ENCODE measurements around the gene CCDC85B. TPM values are rescaled to one million over a fixed set of nuclear protein-coding genes. Genes with fewer than 3 reads are reported as not detected.

The CCDC85B gene
- total RNA-seq, 1 donor from 2014 or later = 46.9 TPM

DNA sequence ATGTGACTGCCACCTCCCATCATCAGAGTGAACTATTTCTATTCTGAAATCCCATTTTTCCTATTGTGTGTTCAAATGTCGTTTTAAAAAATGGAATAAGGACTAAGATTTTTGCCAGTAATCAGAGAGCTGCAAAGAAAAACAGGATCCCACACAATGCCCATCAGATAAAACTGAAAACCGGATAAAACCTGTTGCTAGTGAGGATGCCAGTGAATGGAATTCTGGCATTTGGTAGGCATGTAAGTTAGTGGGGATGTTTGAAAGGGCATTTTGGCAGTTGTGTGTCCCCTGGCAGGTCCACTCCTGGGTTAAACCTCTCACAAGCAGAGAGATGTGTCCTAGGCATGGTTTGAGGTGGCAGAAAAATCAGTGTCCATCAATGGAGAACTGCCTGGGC lies 34.9 kb downstream of the CCDC85B start:
- intact Hi-C loops (cut with micrococcal nuclease) = no loop called here

DNA sequence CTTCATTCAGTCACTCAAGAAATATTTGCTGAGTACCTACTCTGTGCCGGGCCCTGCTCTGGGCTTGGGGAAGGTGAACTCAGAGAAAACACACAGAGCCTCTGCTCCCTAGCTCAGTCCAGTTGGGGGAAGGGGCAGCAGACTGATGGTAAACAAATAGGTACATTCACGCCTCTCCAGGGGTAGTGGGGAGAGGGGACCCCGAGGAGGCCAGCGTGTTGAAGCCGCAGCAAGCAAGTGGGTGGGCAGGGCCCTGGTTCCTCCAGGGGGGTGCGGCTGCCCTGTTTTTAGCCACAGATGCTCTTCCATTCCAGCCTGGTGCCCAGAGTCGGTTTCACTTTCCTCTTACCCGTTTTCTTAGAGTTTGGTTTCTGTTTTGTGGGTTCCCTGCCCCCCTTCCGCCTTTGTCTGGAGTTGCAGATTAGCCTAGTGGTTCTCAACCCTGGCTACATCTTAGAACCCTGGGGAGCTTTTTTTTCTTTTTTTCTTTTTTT lies 37.5 kb downstream of the CCDC85B start:
- intact Hi-C loops (cut with micrococcal nuclease) = loop anchor here (1.0 to 2.0 kb wide), 7 partner anchors 9 to 384 kb away; partner anchors contain the start of genes C11orf68, CCDC85B, CFL1 and DRAP1

DNA sequence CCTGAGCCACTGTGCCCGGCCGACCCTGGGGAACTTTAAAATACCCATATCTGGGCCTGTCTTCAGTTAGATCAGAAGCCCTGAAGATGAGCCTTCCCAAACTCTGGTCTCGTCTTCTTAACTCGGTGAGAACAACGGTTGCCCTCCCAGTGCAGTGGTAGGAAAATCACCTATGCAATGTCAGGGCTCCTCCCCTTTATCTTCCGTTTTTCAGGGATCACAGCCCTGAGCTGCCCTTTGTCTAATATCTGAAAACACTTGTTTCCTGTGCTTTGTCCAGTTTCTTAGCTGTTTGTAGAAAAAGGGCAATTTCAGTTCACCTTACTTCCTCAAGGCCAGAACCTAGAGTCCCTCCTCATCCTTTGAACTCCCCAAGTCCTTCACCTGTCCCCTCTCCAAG lies 38.2 kb downstream of the CCDC85B start:
- intact Hi-C loops (cut with micrococcal nuclease) = loop anchor here (1.0 to 2.0 kb wide), 7 partner anchors 9 to 384 kb away; partner anchors contain the start of genes C11orf68, CCDC85B, CFL1 and DRAP1

DNA sequence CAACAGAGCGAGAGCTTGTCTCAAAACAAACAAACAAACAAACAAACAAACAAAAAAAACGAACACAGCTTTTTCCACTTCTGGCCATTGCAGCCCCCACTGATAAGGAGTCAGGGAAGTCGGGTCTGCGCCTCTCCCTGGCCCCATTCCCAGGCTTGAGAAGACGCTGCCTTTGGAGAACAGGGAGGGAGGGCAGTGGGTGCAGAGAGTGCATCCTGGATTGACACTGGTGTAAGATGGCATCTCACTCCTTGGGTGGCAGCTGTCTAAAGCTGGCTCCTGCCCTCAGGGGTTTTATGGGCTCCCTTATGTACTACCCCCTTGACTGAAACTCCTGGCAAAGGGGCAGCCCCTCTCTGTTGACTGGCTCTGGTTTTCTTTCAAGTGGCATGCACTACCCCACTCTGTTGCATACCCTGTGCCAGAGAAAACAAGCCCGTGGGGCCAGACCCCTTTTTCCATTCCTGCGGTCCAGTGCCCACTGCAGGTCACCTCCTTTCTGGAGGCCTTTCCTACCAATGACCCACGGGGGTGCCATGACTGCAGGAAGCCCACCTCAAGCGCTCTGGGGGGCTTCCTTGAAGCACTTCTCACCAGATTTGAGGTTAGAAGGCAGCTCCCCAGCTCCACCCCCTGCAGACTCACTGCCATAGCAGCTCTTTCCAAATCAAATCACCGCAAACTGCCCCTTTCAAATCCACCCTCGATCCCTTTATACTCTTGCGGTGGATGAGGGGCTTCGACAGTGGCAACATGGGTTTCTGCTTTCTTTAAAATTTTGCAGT lies 41.5 kb downstream of the CCDC85B start:
- intact Hi-C loops (cut with micrococcal nuclease) = loop anchor here (5.0 kb wide), 1 partner anchor 1250 kb away; no protein-coding TSS in a partner anchor

DNA sequence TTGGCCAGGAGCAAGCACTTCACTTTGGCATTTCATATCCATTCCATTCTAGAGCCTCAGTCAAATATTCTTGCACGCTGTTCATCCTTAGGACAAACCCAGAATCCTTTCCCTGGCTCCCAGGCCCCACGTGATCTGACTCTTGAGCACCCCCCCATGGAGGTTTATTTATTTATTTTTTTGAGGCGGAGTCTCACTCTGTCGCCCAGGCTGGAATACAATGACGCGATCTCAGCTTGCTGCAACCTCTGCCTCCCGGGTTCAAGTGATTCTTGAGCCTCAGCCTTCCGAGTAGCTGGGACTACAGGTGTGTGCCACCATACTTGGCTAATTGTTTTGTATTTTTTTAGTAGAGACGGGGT lies 42.1 kb downstream of the CCDC85B start:
- intact Hi-C loops (cut with micrococcal nuclease) = loop anchor here (5.0 kb wide), 1 partner anchor 1250 kb away; no protein-coding TSS in a partner anchor

DNA sequence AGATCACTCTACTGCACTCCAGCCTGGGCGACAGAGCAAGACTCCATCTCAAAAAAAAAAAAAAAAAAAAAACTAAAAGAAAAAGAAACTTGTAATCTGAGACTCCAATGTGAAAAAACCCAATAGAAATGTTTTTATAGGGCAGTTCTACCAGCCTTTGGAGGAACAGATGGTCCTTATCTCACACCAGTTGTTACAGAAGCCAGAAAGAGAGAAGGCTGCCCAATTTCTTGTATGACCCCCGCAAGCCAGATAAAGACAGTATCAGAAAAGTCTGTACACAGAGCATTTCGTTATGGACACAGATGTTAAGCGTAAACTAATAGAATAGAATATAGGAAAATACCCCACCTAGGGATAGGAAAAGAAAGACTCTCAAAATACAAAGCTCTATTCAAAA lies 43.5 kb downstream of the CCDC85B start:
- intact Hi-C loops (cut with micrococcal nuclease) = loop anchor here (5.0 kb wide), 1 partner anchor 1248 kb away; no protein-coding TSS in a partner anchor

DNA sequence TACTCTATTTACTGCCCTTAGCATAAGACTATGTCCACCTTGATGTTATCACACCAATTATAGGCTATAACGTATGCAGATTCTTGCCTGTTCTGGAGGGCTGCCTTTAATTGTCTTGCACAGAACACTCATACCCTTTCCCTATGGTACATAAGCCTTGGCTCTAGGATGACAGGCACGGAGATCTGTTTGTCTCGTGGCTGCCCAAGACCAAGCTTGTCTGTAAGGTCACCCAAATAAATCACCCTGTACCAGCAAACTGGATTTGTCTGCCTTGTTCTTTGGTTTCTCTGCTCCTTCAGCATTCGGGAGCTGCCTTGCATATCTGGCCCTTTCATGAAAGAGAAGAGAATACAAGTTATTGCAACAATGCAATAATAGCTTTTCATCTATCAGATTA lies 47.3 kb downstream of the CCDC85B start:
- intact Hi-C loops (cut with micrococcal nuclease) = no loop called here

Other genes with a start within 250 kb of the CCDC85B start
- 106 and 112 TPM in 2 replicates for gene RELA, start 227.8 kb upstream of the CCDC85B start, total RNA-seq
- gene KAT5, start 178.4 kb upstream of the CCDC85B start, total RNA-seq = 69.8 and 83.5 TPM in 2 replicates
- 82.4 and 82.8 TPM in 2 replicates for gene RNASEH2C, start 169.9 kb upstream of the CCDC85B start, total RNA-seq
- 18.0 and 18.1 TPM in 2 replicates for gene AP5B1, start 109.7 kb upstream of the CCDC85B start, total RNA-seq
- gene OVOL1, start 103.6 kb upstream of the CCDC85B start, total RNA-seq = not detected in 2 replicates
- 2.3 and 2.9 TPM in 2 replicates for gene SNX32, start 56.7 kb upstream of the CCDC85B start, total RNA-seq
- 1,611 and 1,643 TPM in 2 replicates for gene CFL1, start 32.5 kb upstream of the CCDC85B start, total RNA-seq
- 100 and 103 TPM in 2 replicates for gene MUS81, start 30.2 kb upstream of the CCDC85B start, total RNA-seq
- gene EFEMP2, start 17.9 kb upstream of the CCDC85B start, total RNA-seq = 7.2 TPM in 2 replicates
- 28.8 and 29.5 TPM in 2 replicates for gene CTSW, start 10.8 kb upstream of the CCDC85B start, total RNA-seq
- gene FIBP, start 2.2 kb upstream of the CCDC85B start, total RNA-seq = 85.3 and 88.7 TPM in 2 replicates
- 3.0 and 6.0 TPM in 2 replicates for gene FOSL1, start 9.7 kb downstream of the CCDC85B start, total RNA-seq
- gene C11orf68, start 28.4 kb downstream of the CCDC85B start, total RNA-seq = 29.3 and 29.5 TPM in 2 replicates
- 160 and 165 TPM in 2 replicates for gene DRAP1, start 28.8 kb downstream of the CCDC85B start, total RNA-seq
- not detected in 2 replicates for gene TSGA10IP, start 54.8 kb downstream of the CCDC85B start, total RNA-seq
- gene SART1, start 71.1 kb downstream of the CCDC85B start, total RNA-seq = 82.5 and 84.9 TPM in 2 replicates
- 48.8 and 53.5 TPM in 2 replicates for gene EIF1AD, start 111.5 kb downstream of the CCDC85B start, total RNA-seq
- gene BANF1, start 111.8 kb downstream of the CCDC85B start, total RNA-seq = 217 and 224 TPM in 2 replicates
- 0.59 and 0.66 TPM in 2 replicates for gene CST6, start 121.3 kb downstream of the CCDC85B start, total RNA-seq
- gene CATSPER1, start 135.8 kb downstream of the CCDC85B start, total RNA-seq = 0.32 TPM in 1 of 2 replicates, not detected in the other
- gene GAL3ST3, start 158.5 kb downstream of the CCDC85B start, total RNA-seq = not detected in 2 replicates
- 218 and 235 TPM in 2 replicates for gene SF3B2, start 161.7 kb downstream of the CCDC85B start, total RNA-seq
- 90.5 and 91.2 TPM in 2 replicates for gene PACS1, start 179.6 kb downstream of the CCDC85B start, total RNA-seq